GM23248 (cell line): Measurements from ENCODE around the gene SPON2.

Experiments
- EZH2 ChIP-seq: fragments of 200-600 bp; sonication (generic); IDR thresholded peaks from 2 replicates; pipeline ENCODE4 v1.6.1; 2018; ENCODE audit warnings: antibody characterized with exemption, mild to moderate bottlenecking; ENCODE audit not compliant: insufficient read depth, poor library complexity, severe bottlenecking
- EZH2phosphoT487 ChIP-seq: fragments of 200-600 bp; sonication (generic); IDR thresholded peaks from 2 replicates; pipeline ENCODE4 v1.6.1; 2018; ENCODE audit warnings: antibody characterized with exemption, moderate library complexity, mild to moderate bottlenecking, low read depth; ENCODE audit not compliant: insufficient read depth

GRCh38 chr4:1152290-1152689, 20.1 kb downstream of the SPON2 start:
- TF ChIP-seq EZH2: no peak
- no peak for TF ChIP-seq EZH2phosphoT487
